Measurements from ENCODE around the gene FLRT2. TPM values are rescaled to one million over a fixed set of nuclear protein-coding genes. Genes with fewer than 3 reads are reported as not detected.

Gene FLRT2
- total and polyA plus RNA-seq, 2 of the 4 experiments (the other 2 are of a cell fraction) = 10.2 to 13.1 TPM

GRCh38 chr14:85580536-85581140, 50.7 kb downstream of the FLRT2 start:
- Histone ChIP-seq H2AK9ac (replicated peaks; ENCODE audit: low read depth, low read length, poor library complexity) (no peak overlapping the region), H3K4me2 (ENCODE audit: low read depth, low read length) (peak overlapping the region; percentile 59; the same call in 1 of the 2 replicates), H3K36me3 (ENCODE audit: control insufficient read depth, insufficient read depth, low read length) (peaks cover 5% of the 10 kb centered on the region), H2AK5ac (ENCODE audit: low read depth, low read length) (no peak overlapping the region; the same call in 1 of the 2 replicates), H2BK15ac (ENCODE audit: low read depth, low read length) (peak overlapping the region; percentile 89; the same call in 2 of the 3 replicates), H3K27ac (ENCODE audit: insufficient read depth, low read length) (no peak overlapping the region), H2BK20ac (ENCODE audit: low read depth, low read length) (peak overlapping the region; percentile 82), H3K79me1 (ENCODE audit: low read depth in 1 of 2, low read length in 2 of 2) (peaks cover 8 to 25% of the 10 kb centered on the region in 2 experiments; a peak in 3 of 4 replicates), H4K91ac (ENCODE audit: insufficient read depth, low read depth, low read length) (no peak overlapping the region; the same call in 1 of the 2 replicates), H3K56ac (ENCODE audit: extremely low read depth, insufficient read depth, low read length) (no peak overlapping the region), H3K9me1 (ENCODE audit: insufficient read depth, low read length) (peaks cover 13% of the 10 kb centered on the region; the same call in 1 of the 2 replicates), H3K27me3 (ENCODE audit: control insufficient read depth, insufficient read depth, low read length) (no peaks in the 10 kb centered on the region), H3K9me3 (ENCODE audit: control insufficient read depth, insufficient read depth, low read length) (no peaks in the 10 kb centered on the region), H3K4me1 (ENCODE audit: control insufficient read depth, insufficient read depth, low read length) (peaks cover 16% of the 10 kb centered on the region), H4K8ac (ENCODE audit: low read depth in 2 of 2, low read length in 2 of 2) (peak overlapping the region in 1 of 2 experiments; percentile 31; a peak in 2 of 4 replicates), H3K4me3 (ENCODE audit: insufficient read depth, low read depth, low read length) (no peak overlapping the region), H4K5ac (ENCODE audit: low read depth, low read length) (no peak overlapping the region), H2BK5ac (ENCODE audit: low read depth, low read length, poor library complexity, severe bottlenecking) (peak overlapping the region; percentile 67), H3K4ac (ENCODE audit: low read depth, low read length) (peak overlapping the region; percentile 72), H3K18ac (ENCODE audit: low read depth, low read length) (peak overlapping the region; percentile 78; the same call in 1 of the 2 replicates), H4K20me1 (ENCODE audit: insufficient read depth, low read length) (no peaks in the 10 kb centered on the region), H2BK120ac (ENCODE audit: low read depth, low read length) (peak overlapping the region; percentile 83), H3K14ac (replicated peaks; ENCODE audit: low read depth, low read length) (0 out of 2 replicates have a peak overlapping the region, but pooled peaks have one; percentile 44), H3K23ac (ENCODE audit: low read depth, low read length) (0 out of 2 replicates have a peak overlapping the region, but pooled peaks have one; percentile 60), H2AFZ (replicated peaks; ENCODE audit: low read length, poor library complexity) (no peak overlapping the region), H3K9ac (ENCODE audit: low read depth, low read length) (no peak overlapping the region)
- no TSS peak for BruUV-seq (replicated peaks)
- DNase-seq (peak; percentile 30), ATAC-seq (ENCODE audit: low read depth) (peak; percentile 36; the same call in 1 of the 2 replicates)
- in situ Hi-C loops (cut with MboI; ENCODE audit: low sequenced_read_pairs) (no loop called here), dilution Hi-C loops (cut with HindIII; ENCODE audit: low sequenced_read_pairs, unreplicated experiment) (no loop called here), intact Hi-C loops (cut with micrococcal nuclease) (no loop called here)
- CTCF ChIA-PET = no interaction called here
- WGBS, 2 experiments (ENCODE audit: extremely low coverage in 2 of 2, insufficient read length in 1 of 2) = 45% methylated on average over 2 of the region's 8 CpGs; no CpG with 5 or more reads in 1 of the 2 experiments
- TF ChIP-seq RFX5 (IDR thresholded peaks at IDR 0.05; ENCODE audit: low read depth, low read length) (no peak), ELK1 (IDR thresholded peaks at IDR 0.05; ENCODE audit: borderline replicate concordance, low read depth, low read length) (no peak), SMC3 (IDR thresholded peaks at IDR 0.05; ENCODE audit: low read depth, low read length) (no peak), NFE2L2 (IDR thresholded peaks at IDR 0.05; ENCODE audit: low read depth, low read length) (no peak), MAFK (IDR thresholded peaks at IDR 0.05; ENCODE audit: low read depth, low read length) (no peak), FOS (IDR thresholded peaks at IDR 0.05; ENCODE audit: low read depth, low read length) (no peak), CEBPB (IDR thresholded peaks at IDR 0.05; ENCODE audit: low read depth, low read length) (no peak), POLR2A (IDR thresholded peaks at IDR 0.05; ENCODE audit: low read depth, low read length) (no peak)
- POLR2A ChIA-PET (ENCODE audit: unreplicated experiment) = no interaction called here
